Activated CD4-positive, alpha-beta T cell treated with anti-CD3 and anti-CD28 coated beads, Interleukin-2, amount 50 U/mL, for 16 hours (primary cell): ENCODE results near the gene GGA1.
A peak's percentile ranks its signal among the peaks of the same experiment; 100 is the strongest.
"Not testable (repeated sequence)": the region's sequence is repeated elsewhere in the genome, so short reads cannot be mapped to it uniquely, and the experiment has no call there.

Experiments used
- DNase-seq: peaks from one replicate; pipeline ENCODE4 v3.0.0-alpha.2; 2020

Gene GGA1

DNA sequence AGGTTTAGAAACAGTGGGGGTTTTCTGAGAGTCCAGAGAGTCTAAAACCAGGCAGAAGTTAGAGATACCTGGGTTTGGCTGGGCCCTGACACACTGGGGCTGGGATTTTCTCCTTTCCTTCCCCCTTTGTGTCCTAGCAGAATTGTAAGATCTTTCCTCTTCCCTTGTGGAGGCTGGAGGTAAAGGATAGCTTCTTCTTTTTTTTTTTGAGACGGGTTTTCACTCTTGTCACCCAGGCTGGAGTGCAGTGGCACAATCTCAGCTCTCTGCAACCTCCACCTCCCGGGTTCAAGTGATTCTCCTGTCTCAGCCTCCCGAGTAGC is 1.5 kb downstream of the GGA1 start:
- not testable (repeated sequence) for DNase-seq

DNA sequence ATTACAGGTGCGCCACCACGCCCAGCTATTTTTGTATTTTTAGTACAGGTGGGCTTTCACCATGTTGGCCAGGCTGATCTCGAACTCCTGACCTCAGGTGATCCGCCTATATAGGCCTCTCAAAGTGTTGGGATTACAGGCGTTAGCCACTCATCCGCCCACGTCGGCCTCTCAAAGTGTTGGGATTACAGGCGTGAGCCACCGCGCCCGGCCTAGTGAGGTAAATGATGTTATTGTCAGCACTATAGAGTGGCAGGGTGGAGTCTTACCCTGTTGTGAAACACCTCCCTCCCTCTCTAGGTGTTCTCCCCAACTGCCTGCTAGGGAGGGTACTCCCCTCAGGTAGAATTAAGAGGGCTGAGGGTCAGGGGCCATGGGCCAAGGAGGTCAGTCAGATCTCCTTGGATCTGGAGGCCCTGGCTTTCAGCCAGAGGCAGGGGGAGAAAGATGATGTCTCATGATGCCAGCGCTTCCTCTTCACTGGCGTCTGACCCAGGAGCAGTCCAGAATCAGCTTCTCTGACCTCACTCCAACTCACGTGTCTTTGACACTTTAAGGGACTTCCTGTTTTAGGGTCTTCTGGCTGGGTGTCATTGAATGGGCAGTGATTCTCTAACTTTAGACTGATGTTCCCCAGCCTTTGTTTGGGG is 2.0 kb downstream of the GGA1 start:
- DNase-seq: no peak

DNA sequence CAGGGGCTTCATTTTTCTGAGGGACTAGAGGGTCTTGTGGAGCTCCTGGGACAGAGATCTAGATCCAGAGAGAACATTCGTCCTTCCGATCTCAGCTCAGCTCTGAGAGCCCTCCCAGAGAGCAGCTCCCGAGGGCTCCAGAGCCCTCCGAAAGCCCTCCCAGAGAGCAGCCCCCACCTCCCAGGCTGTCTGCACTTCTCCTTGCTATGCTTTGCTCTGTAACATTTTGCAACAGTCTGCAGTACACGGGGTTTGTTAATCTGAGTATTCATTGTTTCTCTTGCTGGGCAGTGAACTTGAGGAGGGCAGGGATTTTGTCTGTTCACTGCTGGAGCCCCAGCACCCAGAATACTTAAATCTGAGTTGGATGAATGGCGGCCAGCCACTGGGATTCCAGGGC is 2.6 kb downstream of the GGA1 start:
- DNase-seq: no peak

DNA sequence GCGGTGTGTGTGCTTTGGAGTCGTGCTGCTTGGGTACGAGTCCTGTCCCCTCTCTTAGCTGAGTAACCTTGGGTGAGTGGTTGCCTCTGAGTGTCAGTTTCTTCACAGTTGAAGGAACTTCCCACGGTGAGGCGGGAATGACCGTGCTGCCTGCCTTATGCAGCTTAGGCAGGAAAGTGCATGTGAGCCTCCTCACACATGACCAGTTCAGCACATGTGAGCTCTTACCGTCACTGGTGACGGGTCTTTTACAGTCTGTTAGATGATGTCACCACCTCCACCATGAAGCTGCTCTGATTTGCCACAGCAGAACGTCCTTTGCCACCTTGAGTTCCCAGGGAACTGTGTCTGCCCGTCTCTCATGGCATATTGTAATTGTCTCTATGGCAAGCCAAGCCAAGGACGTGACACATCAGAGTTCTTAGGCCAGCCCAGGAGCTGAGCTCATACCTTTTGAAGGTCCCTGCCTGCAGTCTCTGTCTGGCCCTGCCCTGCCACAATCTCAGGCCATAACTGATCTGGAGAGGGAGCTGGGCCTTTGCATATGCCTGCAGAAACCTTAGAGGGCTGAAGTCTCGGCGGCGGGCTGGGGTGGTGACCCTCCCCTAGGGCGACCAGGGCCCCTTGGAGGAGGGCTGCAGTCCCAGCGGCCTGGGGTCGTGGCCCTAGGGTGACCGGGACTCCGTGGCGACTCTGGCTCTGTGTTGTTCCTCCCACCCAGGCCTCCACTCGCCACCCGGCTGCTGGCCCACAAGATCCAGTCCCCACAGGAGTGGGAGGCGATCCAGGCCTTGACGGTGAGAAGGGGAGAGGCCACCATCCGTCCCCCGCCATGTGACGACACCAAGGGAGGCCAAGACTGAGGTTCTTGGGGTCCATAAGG is 7.8 kb downstream of the GGA1 start:
- no peak for DNase-seq

DNA sequence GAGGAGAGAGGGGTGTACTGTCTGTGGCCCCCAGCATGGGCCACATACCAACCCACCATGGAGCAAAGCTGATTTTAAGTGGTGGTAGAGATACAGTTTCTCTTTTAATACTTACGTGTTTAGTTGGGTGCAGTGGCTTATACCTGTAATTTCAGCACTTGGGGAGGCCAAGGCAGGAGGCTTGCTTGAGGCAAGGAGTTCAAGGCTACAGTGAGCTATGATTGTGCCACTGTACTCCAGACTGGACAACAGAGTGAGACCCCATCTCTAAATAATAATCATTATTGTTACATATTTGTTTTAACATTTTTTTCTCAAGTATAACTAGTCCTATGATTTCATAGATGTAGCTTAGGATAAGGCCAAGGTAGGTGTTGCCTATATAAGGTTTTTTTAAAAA is 8.8 kb downstream of the GGA1 start:
- DNase-seq: no peak

DNA sequence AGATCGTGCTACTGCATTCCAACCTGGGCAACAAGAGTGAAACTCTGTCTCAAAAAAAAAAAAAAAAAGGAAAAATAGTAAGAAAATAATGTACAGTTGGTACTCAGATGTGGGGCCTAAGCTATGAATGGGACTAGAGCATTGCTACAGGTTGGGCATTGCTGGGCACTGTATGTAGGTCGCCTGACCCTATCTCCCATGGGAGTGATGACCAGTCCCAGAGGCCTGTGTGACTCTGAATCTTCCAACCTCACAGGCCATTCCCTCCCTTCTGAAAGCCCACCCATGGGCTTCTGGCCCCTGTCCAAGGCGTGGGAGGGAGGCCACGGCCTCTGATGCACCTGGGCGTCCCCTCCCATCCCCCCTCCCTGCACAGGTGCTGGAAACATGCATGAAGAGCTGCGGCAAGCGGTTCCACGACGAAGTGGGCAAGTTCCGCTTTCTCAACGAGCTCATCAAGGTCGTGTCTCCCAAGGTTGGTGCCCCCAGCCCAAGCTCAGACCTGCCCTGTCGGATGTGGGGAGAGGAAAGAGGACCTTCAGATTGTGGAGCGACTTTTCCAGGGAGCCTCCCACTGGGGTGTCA is 9.5 kb downstream of the GGA1 start:
- no peak for DNase-seq

DNA sequence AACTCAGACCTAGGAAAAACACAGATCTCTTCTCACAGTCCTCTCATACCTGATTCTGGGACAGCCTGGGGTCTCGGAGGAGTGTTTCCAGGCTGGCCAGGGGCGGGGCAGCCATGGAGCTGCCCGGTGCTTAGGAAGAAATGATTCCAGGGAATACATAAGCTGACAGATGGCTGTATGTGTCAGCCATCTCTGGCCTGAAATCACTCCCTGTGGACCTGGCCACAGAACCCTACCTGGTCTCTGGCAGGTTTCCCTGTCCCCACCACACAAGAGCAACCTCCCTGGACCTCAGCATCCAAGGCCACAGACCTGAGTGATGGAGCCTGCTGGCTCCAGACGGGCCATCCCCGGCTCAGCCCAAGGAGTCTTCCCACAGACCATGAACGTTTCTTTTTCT is 10.0 kb downstream of the GGA1 start:
- no peak for DNase-seq

DNA sequence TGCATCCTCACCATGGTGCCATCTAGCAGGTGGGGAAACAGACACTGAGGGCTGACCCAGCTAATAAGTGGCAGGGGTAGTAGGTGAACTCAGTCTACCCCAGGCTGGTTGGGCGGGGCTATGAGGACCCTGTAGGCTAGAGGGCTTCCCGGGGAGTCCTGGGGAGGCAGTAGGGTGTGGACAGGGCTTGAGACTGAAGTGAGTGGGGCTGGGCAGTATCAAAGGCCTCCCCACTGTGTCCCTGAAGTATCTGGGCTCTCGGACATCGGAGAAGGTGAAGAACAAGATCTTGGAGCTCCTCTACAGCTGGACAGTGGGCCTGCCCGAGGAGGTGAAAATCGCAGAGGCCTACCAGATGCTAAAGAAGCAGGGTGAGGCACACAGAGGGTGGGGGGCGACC is 11.4 kb downstream of the GGA1 start:
- no peak for DNase-seq

DNA sequence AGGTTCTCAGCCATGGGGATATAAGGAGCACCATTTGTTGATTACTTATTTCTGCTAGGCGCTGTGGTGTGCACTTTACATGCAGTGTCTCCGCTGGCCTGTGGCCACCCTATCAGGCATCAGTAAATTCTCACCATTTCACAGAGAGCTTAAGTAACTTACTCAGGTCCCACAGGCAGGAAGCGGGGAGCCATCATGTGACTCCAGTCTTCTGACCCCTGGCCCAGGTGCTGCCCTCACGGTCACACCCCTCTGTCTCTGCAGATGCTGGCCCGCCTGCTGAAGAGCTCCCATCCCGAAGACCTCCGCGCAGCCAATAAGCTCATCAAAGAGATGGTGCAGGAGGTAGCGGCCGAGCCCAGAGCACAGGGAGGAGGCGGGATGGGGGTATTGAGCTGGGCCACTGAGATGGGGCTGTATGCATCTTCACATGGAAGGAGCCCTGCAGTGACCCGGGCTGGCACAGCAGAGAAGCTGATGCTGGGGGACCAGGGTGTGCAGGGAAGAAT is 12.8 kb downstream of the GGA1 start:
- DNase-seq: no peak

DNA sequence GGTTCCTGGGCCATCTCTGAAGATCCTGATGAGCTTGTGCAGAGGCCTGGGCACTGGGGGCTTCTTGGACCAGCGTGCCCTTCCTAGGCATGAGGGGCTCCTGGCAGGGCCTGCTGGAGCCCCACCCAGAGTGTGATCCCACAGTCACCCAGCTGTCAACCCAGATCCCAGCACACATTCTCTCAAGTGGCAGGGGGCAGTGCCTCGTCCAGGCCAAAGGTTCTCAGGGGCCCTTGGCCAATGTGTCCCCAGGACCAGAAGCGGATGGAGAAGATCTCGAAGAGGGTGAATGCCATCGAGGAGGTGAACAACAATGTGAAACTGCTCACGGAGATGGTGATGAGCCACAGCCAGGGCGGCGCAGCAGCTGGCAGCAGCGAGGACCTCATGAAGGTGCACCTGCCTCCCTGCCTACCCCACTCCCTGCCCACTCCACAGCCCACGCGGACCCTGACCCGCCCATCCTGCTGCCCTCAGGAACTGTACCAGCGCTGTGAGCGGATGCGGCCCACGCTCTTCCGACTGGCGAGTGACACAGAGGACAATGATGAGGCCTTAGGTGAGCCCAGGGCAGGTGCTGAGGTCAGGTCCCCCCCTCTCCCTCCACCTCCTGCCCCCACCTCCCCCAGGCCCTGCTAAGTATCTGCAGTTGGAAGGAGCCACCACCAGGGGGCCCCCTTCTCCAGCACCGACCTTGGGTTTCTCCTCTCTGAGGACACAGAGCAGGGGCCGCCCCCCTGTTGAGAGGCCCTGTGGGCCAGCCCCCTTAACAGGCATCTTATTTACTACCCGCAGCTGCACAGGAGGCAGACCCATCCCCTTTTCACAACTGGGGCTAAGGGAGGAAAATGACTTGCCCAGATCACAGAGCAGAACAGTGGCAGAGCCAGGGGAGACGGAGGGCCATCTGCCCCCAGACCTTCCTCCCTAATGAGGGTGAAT is 14.7 kb downstream of the GGA1 start:
- peak; percentile 73 for DNase-seq

DNA sequence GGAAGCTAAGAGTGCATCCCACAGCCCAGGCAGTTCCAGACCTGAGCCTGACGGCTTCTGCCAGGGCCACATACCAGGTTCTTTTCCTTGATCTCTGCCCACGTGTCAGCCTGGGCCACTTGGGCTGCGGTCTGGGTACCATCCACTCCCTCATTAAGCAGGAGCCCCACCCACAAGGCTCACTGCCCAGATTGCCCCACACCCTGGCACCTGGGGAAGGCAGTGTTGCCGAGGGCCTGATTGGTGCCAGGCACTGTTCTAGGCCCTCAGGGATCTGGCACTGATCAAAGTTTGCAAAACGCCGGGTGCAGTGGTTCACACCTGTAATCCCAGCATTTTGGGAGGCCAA is 15.4 kb downstream of the GGA1 start:
- DNase-seq: no peak

DNA sequence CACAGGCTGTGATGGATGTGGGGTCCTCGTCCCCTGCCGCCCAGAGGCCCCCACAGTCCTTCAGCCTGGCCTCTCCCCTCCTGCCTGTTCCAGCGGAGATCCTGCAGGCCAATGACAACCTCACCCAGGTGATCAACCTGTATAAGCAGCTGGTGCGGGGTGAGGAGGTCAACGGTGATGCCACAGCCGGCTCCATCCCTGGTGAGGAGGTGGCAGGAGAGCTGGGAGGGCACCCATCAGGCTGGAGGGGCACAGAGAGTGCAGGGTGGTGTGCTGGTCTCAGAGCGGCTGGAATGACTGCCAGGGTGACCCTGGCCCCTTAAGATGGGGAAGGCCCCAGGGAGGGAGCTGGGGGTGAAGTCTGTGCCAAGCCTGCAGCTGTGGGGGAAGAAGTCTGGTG is 16.2 kb downstream of the GGA1 start:
- no peak for DNase-seq

DNA sequence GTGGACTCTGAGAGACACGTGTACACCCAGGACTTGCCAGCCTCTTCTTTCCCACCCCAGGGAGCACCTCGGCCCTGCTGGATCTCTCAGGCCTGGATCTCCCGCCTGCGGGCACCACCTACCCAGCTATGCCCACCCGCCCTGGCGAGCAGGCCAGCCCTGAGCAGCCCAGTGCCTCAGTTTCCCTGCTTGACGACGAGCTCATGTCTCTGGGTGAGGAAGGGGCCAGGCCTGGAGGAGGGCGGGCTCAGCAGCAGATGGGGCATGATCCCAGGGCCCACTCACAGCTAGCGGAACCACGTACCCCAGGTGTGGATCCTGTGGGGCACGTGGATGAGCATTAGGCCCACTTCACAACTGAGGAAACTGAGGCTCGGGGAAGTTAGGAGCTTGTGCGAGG is 17.1 kb downstream of the GGA1 start:
- no peak for DNase-seq

DNA sequence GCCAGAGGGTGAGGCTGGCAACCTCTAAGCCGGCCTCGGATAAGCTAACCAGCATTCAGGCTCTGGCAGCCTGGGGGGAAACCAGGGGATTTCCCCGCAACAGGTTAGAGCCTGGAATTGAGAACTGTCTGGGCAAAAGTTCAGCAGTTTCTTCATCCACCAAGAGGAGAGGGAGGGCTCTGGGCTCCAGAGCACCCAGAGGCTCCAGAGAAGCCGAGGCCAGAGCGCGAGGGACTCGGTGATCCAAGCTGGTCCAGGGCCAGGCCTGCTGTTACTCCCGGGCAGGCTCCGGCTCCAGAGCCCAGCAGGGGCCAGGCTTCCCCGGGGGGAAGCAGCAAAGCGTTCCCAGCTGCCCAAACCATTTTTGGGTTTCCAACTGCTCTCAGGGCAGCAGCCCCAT is 17.5 kb downstream of the GGA1 start:
- no peak for DNase-seq

DNA sequence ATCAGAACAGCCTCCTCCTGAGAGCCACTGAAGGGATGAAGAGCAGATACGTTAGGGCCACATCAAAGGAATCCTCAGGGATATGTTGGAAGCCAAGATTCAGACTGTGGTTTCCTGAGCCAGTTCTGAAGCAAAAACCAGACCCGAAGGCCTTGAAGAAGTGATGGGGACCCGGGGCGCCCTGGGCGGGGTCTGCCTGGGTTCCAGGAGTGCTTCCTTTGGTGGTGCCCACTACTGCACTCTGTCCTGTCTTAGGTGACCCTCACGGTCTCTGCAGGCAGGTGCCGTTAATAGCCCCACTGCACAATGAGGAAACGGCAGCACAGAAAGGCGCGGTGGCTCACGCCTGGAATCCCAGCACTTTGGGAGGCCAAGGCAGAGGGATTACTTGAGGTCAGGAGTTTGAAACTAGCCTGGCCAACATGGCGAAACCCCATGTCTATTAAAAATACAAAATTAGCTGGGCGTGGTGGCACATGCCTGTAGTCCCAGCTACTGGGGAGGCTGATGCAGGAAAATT is 18.0 kb downstream of the GGA1 start:
- no peak for DNase-seq

DNA sequence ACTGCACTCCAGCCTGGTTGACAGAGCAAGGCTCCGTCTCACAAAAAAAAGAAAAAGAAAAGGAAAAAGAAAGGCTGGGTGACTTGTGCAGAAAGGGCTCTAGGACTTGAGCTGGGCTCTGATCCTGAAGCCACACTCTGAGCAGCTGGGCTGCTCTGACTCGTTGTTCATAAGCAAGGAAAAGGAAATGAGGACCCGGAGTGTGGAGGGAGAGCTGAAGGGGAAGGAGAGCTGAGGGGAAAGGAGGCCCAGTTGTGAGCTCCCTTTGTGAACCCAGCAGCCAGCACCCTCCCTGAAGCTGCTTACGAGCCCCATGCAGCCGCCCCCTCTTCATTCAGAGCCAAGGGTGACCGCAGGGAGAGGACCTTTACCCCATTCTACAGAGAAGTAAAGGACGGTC is 18.5 kb downstream of the GGA1 start:
- DNase-seq: no peak

DNA sequence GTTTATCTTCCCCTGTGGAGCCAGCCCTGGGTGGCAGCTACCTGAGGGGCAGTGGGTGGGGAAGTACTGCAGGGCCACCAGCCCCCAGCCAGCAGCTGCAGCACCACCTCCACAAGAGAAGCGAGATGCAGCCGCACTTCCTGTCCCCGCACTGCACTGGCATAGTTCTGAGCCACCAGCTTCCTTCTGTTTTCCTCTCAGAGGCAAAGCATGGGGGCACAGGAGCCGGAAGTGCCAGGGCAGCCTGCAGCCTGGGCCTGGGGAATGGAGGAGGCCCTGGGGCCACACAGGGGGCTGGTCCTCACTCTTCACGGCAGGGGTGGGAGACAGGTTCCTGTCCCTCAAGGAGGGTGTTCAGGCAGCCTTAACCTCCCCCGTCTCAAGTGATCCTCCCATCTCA is 18.9 kb downstream of the GGA1 start:
- peak; percentile 59 for DNase-seq

DNA sequence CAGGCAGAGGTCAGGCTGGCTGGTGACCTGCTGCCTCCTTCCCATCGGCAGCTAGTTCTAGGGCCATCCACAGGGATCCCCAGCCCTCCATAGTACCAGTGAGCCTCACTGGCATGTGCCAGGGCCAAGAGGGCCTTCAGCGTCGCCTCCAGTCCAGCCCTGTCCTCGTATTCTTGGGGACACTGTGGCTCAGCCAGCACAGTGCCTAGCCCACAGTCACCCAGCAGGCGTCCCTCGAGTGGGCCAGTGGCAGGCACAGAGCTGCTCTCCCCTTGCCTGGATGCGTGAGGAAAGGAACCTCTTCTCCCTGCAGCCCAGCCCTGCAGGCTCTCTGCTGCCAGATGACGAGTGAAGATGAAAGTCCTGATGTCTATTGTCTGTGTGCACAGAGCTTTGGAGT is 20.2 kb downstream of the GGA1 start:
- DNase-seq: no peak

DNA sequence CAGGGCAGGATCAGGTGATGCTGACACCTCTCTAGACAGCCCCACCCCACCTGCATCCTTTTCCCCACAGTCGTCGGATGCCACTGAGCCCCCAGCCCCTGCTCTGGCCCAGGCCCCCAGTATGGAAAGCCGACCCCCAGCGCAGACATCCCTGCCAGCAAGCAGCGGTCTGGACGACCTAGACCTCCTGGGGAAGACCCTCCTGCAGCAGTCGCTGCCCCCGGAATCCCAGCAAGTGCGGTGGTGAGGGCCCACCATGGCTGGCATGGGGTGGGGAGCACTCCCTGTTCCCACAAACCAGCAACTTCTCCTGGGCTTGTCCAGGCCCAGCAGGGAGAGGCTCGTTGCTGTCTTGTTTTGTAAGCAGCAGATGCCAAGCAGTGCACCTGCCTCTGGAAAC is 21.3 kb downstream of the GGA1 start:
- no peak for DNase-seq

DNA sequence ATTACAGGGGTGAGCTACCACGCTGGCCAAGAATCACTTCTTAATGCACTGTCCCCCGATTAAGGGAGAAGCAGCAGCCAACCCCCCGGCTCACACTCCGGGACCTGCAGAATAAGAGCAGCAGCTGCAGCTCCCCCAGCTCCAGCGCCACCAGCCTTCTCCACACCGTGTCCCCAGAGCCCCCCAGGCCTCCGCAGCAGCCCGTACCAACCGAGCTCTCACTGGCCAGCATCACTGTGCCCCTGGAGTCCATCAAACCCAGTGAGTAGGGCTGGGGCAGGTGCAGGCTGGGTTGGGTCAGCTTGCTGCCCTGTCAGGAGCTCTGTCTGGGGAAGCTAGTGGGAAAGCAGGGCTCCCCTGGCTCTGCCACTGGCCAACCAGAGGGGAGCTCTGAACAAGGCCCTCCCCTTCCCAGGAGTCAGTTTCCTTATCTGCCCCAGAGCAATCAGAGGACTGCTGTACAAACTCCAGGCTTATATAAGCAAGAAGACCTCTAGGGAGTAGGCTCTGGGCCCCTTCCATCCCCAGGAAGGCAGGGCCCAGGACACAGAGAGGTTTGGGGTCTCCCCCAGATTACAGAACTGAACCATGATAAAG is 22.3 kb downstream of the GGA1 start:
- DNase-seq: no peak

DNA sequence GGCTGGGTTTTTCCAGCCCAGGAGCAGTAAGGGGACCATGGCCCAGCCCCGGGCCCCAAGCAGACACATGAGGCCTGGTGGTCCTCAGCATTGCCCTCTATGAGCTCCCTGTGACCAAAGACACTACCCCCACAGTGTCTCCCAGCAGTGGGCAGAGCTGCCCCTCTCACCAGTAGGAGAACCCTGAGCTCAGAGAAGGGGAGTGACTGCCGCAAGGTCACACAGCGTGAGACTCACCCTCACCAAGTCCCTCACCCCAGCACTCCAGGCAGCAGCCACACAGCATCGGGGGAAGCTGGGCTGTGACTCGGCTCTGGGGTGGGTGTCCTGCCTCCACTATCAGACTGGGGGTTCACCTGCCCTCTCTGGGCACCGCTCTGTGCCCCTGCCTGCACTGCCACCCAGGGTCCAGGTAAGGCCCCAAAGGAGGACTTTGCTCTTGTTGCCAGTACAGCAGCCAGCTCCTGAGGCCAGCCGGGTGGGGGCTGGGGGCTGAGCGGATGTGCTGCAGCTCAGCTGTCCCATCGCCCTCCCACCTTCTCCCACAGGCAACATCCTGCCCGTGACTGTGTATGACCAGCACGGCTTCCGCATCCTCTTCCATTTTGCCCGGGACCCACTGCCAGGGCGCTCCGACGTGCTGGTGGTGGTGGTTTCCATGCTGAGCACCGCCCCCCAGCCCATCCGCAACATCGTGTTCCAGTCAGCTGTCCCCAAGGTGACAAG is 23.0 kb downstream of the GGA1 start:
- no peak for DNase-seq
